Measurements from ENCODE around the gene CCBE1. TPM values are rescaled to one million over a fixed set of nuclear protein-coding genes. Genes with fewer than 3 reads are reported as not detected.

The CCBE1 gene
- total RNA-seq, 1 donor from 2014 or later = 4.1 TPM

GRCh38 chr18:59675346-59675745, 21.9 kb downstream of the CCBE1 start:
- Mint-ChIP-seq H3K4me1 (ENCODE audit: low read depth, unreplicated experiment) (no peaks in the 10 kb centered on the region), H3K27ac (ENCODE audit: unreplicated experiment) (no peak overlapping the region), H3K9me3 (ENCODE audit: unreplicated experiment) (no peaks in the 10 kb centered on the region), H3K27me3 (ENCODE audit: low read depth, unreplicated experiment) (peaks cover 2% of the 10 kb centered on the region), H3K36me3 (ENCODE audit: low read depth, unreplicated experiment) (no peaks in the 10 kb centered on the region), H3K4me3 (ENCODE audit: unreplicated experiment) (no peak overlapping the region)
- Histone ChIP-seq H3K79me2 (ENCODE audit: insufficient read depth, low read length) (peaks cover 7% of the 10 kb centered on the region), H4K20me1 (ENCODE audit: insufficient read depth, low read length) (peaks cover 12% of the 10 kb centered on the region), H3K27ac (ENCODE audit: low read depth, low read length) (no peak overlapping the region), H3K4me3 (ENCODE audit: insufficient read depth, low read depth, low read length) (no peak overlapping the region), H3K4me2 (ENCODE audit: low read length) (no peak overlapping the region), H3K9me3 (ENCODE audit: insufficient read depth, low read depth, low read length) (no peaks in the 10 kb centered on the region), H3K27me3 (ENCODE audit: insufficient read depth, low read length) (no peaks in the 10 kb centered on the region), H3K4me1 (ENCODE audit: insufficient read depth, low read length) (no peaks in the 10 kb centered on the region), H3K36me3 (ENCODE audit: insufficient read depth, low read length) (no peaks in the 10 kb centered on the region), H3K9ac (ENCODE audit: low read length) (no peak overlapping the region), H2AFZ (ENCODE audit: low read depth, low read length) (no peak overlapping the region)
- DNase-seq (ENCODE audit: low read depth) = no peak
- FAIRE-seq = peak; percentile 5
- no peak for TF ChIP-seq CTCF (IDR thresholded peaks at IDR 0.05; ENCODE audit: insufficient read depth, low read depth, low read length)
- TF ChIP-seq EZH2 (IDR thresholded peaks at IDR 0.05; ENCODE audit: insufficient read depth, low read length) = no peak

- Histone ChIP-seq H3K4me2 (ENCODE audit: low read length) (no peak overlapping the region), H3K4me3 (ENCODE audit: insufficient read depth, low read depth, low read length) (no peak overlapping the region), H3K27ac (ENCODE audit: low read depth, low read length) (no peak overlapping the region), H3K9ac (ENCODE audit: low read length) (no peak overlapping the region), H3K27me3 (ENCODE audit: insufficient read depth, low read length) (no peaks in the 10 kb centered on the region), H4K20me1 (ENCODE audit: insufficient read depth, low read length) (peaks cover 12% of the 10 kb centered on the region), H3K79me2 (ENCODE audit: insufficient read depth, low read length) (peaks cover 7% of the 10 kb centered on the region), H3K36me3 (ENCODE audit: insufficient read depth, low read length) (no peaks in the 10 kb centered on the region), H3K9me3 (ENCODE audit: insufficient read depth, low read depth, low read length) (no peaks in the 10 kb centered on the region), H2AFZ (ENCODE audit: low read depth, low read length) (no peak overlapping the region), H3K4me1 (ENCODE audit: insufficient read depth, low read length) (no peaks in the 10 kb centered on the region)
- peaks cover 2% of the 10 kb centered on the region for H3K27me3 Mint-ChIP-seq (ENCODE audit: low read depth, unreplicated experiment)
- no peak for FAIRE-seq
- DNase-seq (ENCODE audit: low read depth) = no peak
- no peak overlapping the region for H3K27ac Mint-ChIP-seq (ENCODE audit: unreplicated experiment)
- H3K4me1 Mint-ChIP-seq (ENCODE audit: low read depth, unreplicated experiment) = no peaks in the 10 kb centered on the region
- H3K9me3 Mint-ChIP-seq (ENCODE audit: unreplicated experiment) = no peaks in the 10 kb centered on the region
- no peak for TF ChIP-seq EZH2 (IDR thresholded peaks at IDR 0.05; ENCODE audit: insufficient read depth, low read length)
- TF ChIP-seq CTCF (IDR thresholded peaks at IDR 0.05; ENCODE audit: insufficient read depth, low read depth, low read length) = no peak
- no peak overlapping the region for H3K4me3 Mint-ChIP-seq (ENCODE audit: unreplicated experiment)
- H3K36me3 Mint-ChIP-seq (ENCODE audit: low read depth, unreplicated experiment) = no peaks in the 10 kb centered on the region
These were observed 22.3 kb downstream of the CCBE1 start for GRCh38 chr18:59674903-59675270.

DNA sequence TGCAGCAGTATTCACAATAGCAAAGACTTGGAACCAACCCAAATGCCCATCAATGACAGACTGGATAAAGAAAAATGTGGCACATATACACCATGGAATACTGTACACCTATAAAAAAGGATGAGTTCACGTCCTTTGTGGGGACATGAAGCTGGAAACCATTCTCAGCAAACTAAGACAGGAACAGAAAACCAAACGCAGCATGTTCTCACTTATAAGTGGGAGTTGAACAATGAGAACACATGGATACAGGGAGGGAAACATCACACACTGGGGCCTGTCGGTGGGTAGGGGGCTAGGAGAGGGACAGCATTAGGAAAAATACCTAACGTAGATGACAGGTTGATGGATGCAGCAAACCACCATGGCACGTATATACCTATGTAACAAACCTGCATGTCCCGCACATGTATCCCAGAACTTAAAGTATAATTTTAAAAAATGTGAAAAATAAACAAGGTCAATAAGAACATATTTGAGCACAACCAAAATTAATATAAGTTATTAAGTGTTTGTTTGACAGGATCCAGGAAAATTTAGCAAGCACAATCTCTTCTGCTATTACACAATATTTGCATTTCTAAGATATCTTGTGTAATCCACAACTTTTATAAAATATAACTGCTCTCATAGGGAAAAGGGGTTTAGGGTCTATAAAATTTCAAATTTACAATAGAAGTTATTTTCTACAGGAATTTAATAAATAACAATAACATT, 22.9 kb downstream of the CCBE1 start:
- Mint-ChIP-seq H3K27me3 (ENCODE audit: low read depth, unreplicated experiment) (no peaks in the 10 kb centered on the region), H3K36me3 (ENCODE audit: low read depth, unreplicated experiment) (no peaks in the 10 kb centered on the region), H3K4me1 (ENCODE audit: low read depth, unreplicated experiment) (no peaks in the 10 kb centered on the region), H3K9me3 (ENCODE audit: unreplicated experiment) (no peaks in the 10 kb centered on the region), H3K4me3 (ENCODE audit: unreplicated experiment) (no peak overlapping the region), H3K27ac (ENCODE audit: unreplicated experiment) (no peak overlapping the region)
- no peak overlapping the region for H3K27ac ChIP-seq (ENCODE audit: low read depth, low read length)
- no peaks in the 10 kb centered on the region for H3K4me1 ChIP-seq (ENCODE audit: insufficient read depth, low read length)
- H3K36me3 ChIP-seq (ENCODE audit: insufficient read depth, low read length) = no peaks in the 10 kb centered on the region
- no peak for FAIRE-seq
- peaks cover 12% of the 10 kb centered on the region for H4K20me1 ChIP-seq (ENCODE audit: insufficient read depth, low read length)
- H3K79me2 ChIP-seq (ENCODE audit: insufficient read depth, low read length) = peaks cover 13% of the 10 kb centered on the region
- H3K9ac ChIP-seq (ENCODE audit: low read length) = no peak overlapping the region
- no peak overlapping the region for H3K4me3 ChIP-seq (ENCODE audit: insufficient read depth, low read depth, low read length)
- H3K27me3 ChIP-seq (ENCODE audit: insufficient read depth, low read length) = no peaks in the 10 kb centered on the region
- no peak for DNase-seq (ENCODE audit: low read depth)
- H2AFZ ChIP-seq (ENCODE audit: low read depth, low read length) = no peak overlapping the region
- no peaks in the 10 kb centered on the region for H3K9me3 ChIP-seq (ENCODE audit: insufficient read depth, low read depth, low read length)
- no peak for TF ChIP-seq EZH2 (IDR thresholded peaks at IDR 0.05; ENCODE audit: insufficient read depth, low read length)
- TF ChIP-seq CTCF (IDR thresholded peaks at IDR 0.05; ENCODE audit: insufficient read depth, low read depth, low read length) = no peak
- no peak overlapping the region for H3K4me2 ChIP-seq (ENCODE audit: low read length)
